Small intestine (tissue), 7 donors: Measurements from ENCODE around the gene MYH16. TPM values are rescaled to one million over a fixed set of nuclear protein-coding genes. Genes with fewer than 3 reads are reported as not detected.

Source experiments
- DNase-seq, 2 donors: peaks; one replicate each; pipeline versions ENCODE4 v3.0.0 to v3.0.0-alpha.2; 2013
- FAIRE-seq: peaks from 2 replicates; lab custom pipeline; 2012; peaks lifted over from hg19 to GRCh38; lab: Jason Lieb, UNC
- H3K27ac ChIP-seq, 3 donors: one replicate each; pipeline ENCODE4 v1.5.1; 2013; ENCODE audit warnings: low read length in 2 of 3, mild to moderate bottlenecking in 2 of 3, control low read depth in 1 of 3, inconsistent platforms in 1 of 3, low read depth in 1 of 3, moderate library complexity in 1 of 3
- H3K27me3 ChIP-seq, 3 donors: one replicate each; pipeline ENCODE4 v1.6.1; 2013; ENCODE audit warnings: low read length in 3 of 3, inconsistent platforms in 1 of 3; ENCODE audit not compliant: control insufficient read depth in 3 of 3, insufficient read depth in 3 of 3
- H3K36me3 ChIP-seq, 3 donors: one replicate each; pipeline ENCODE4 v1.6.1; 2013; ENCODE audit warnings: low read length in 3 of 3, inconsistent platforms in 1 of 3, low read depth in 1 of 3, mild to moderate bottlenecking in 1 of 3, moderate library complexity in 1 of 3; ENCODE audit not compliant: control insufficient read depth in 3 of 3, insufficient read depth in 2 of 3
- H3K4me1 ChIP-seq, 3 donors: one replicate each; pipeline ENCODE4 v1.6.1; 2013; ENCODE audit warnings: low read length in 2 of 3, inconsistent platforms in 1 of 3, low read depth in 1 of 3, mild to moderate bottlenecking in 1 of 3, moderate library complexity in 1 of 3; ENCODE audit not compliant: control insufficient read depth in 3 of 3, insufficient read depth in 2 of 3
- H3K4me3 ChIP-seq, 3 donors: one replicate each; pipeline ENCODE4 v1.5.1; 2013; ENCODE audit warnings: low read length in 3 of 3, control low read depth in 1 of 3, inconsistent platforms in 1 of 3, low read depth in 1 of 3, mild to moderate bottlenecking in 1 of 3, moderate library complexity in 1 of 3
- H3K9me3 ChIP-seq, 2 donors: one replicate each; pipeline ENCODE4 v1.6.1; 2013; ENCODE audit warnings: low read depth in 1 of 2, low read length in 1 of 2; ENCODE audit not compliant: control insufficient read depth in 2 of 2, insufficient read depth in 1 of 2
- WGBS, 3 donors: extraction: QIAGEN DNeasy Blood & Tissue Kit; methylation state at CpG; one replicate each; pipeline ENCODE4 v1.1.7; 2013; 5-methylcytosine and 5-hydroxymethylcytosine counted together
- polyA plus RNA-seq, 4 donors: library from polyadenylated mRNA; stranded (reverse) in 3 of 4; unstranded in 1 of 4; fragments of 200-250 nt in 3 of 4; fragments of 120-200 nt in 1 of 4; gene quantifications; one replicate each; pipeline versions ENCODE4 v1.2.1 to v1.2.3, GENCODE V29; 2013
- donor health status: healthy with polysubstance abuse.
- donor health status: control.
- donor health status: control.
- donor health status: Bipolar disorder and iron deficiency.
- donor health status: healthy.

Gene MYH16
- polyA plus RNA-seq, 4 donors = 0.01 to 0.07 TPM; not detected in 2

- Histone ChIP-seq H3K9me3 (peaks cover 0 to 2% of the 10 kb centered on the region in 2 donors), H3K27ac (no peak overlapping the region), H3K36me3 (no peaks in the 10 kb centered on the region), H3K4me3 (no peak overlapping the region), H3K27me3 (no peaks in the 10 kb centered on the region), H3K4me1 (no peaks in the 10 kb centered on the region)
- no peak for DNase-seq
- no peak for FAIRE-seq
- WGBS, 3 donors = 67 to 73% (median 67%) methylated on average over 9 of the region's 9 CpGs
Measured at GRCh38 chr7:99253369-99253768, 19.3 kb upstream of the MYH16 start.

- no peaks in the 10 kb centered on the region for H3K27me3 ChIP-seq
- H3K36me3 ChIP-seq = no peaks in the 10 kb centered on the region
- 47 to 85% (median 55%) methylated on average over 2 of the region's 2 CpGs for WGBS, 3 donors
- H3K27ac ChIP-seq = no peak overlapping the region
- no peak for FAIRE-seq
- H3K4me1 ChIP-seq = no peaks in the 10 kb centered on the region
- H3K9me3 ChIP-seq = peaks cover 0 to 3% of the 10 kb centered on the region in 2 donors
- no peak for DNase-seq
- no peak overlapping the region for H3K4me3 ChIP-seq
Measured at GRCh38 chr7:99254390-99254789, 18.2 kb upstream of the MYH16 start.

- Histone ChIP-seq H3K4me1 (no peaks in the 10 kb centered on the region), H3K27me3 (no peaks in the 10 kb centered on the region), H3K4me3 (no peak overlapping the region), H3K27ac (no peak overlapping the region), H3K36me3 (no peaks in the 10 kb centered on the region), H3K9me3 (peaks cover 0 to 3% of the 10 kb centered on the region in 2 donors)
- FAIRE-seq (no peak), DNase-seq (no peak)
- 56 to 82% (median 74%) methylated on average over 4 of the region's 4 CpGs for WGBS, 3 donors
Measured at GRCh38 chr7:99255463-99255862, 17.2 kb upstream of the MYH16 start.

GRCh38 chr7:99257065-99257464 is 15.6 kb upstream of the MYH16 start:
- H3K9me3 ChIP-seq = peaks cover 0 to 3% of the 10 kb centered on the region in 2 donors
- no peak overlapping the region for H3K4me3 ChIP-seq
- H3K4me1 ChIP-seq = no peaks in the 10 kb centered on the region
- no peaks in the 10 kb centered on the region for H3K27me3 ChIP-seq
- DNase-seq (no peak), FAIRE-seq (no peak)
- no peaks in the 10 kb centered on the region for H3K36me3 ChIP-seq
- 88 to 90% (median 89%) methylated on average over 10 of the region's 10 CpGs for WGBS, 3 donors
- H3K27ac ChIP-seq = no peak overlapping the region

GRCh38 chr7:99257675-99258074 is 15.0 kb upstream of the MYH16 start:
- no peaks in the 10 kb centered on the region for H3K4me1 ChIP-seq
- no peak overlapping the region for H3K27ac ChIP-seq
- no peak overlapping the region for H3K4me3 ChIP-seq
- no peaks in the 10 kb centered on the region for H3K36me3 ChIP-seq
- 93 to 95% (median 93%) methylated on average over 7 of the region's 7 CpGs for WGBS, 3 donors
- DNase-seq (no peak), FAIRE-seq (no peak)
- H3K27me3 ChIP-seq = no peaks in the 10 kb centered on the region
- peaks cover 0 to 3% of the 10 kb centered on the region in 2 donors for H3K9me3 ChIP-seq

- no peak overlapping the region for H3K27ac ChIP-seq
- H3K9me3 ChIP-seq = peaks cover 0 to 3% of the 10 kb centered on the region in 2 donors
- DNase-seq (no peak), FAIRE-seq (no peak)
- H3K27me3 ChIP-seq = no peaks in the 10 kb centered on the region
- H3K36me3 ChIP-seq = no peaks in the 10 kb centered on the region
- H3K4me1 ChIP-seq = no peaks in the 10 kb centered on the region
- no peak overlapping the region for H3K4me3 ChIP-seq
- WGBS, 3 donors = 51 to 67% (median 55%) methylated on average over 2 of the region's 2 CpGs
Measured at GRCh38 chr7:99258501-99258900, 14.1 kb upstream of the MYH16 start.

GRCh38 chr7:99260395-99260794 is 12.2 kb upstream of the MYH16 start:
- Histone ChIP-seq H3K9me3 (peaks cover 0 to 3% of the 10 kb centered on the region in 2 donors), H3K27me3 (no peaks in the 10 kb centered on the region), H3K36me3 (no peaks in the 10 kb centered on the region), H3K4me1 (no peaks in the 10 kb centered on the region), H3K27ac (no peak overlapping the region), H3K4me3 (no peak overlapping the region)
- FAIRE-seq (no peak), DNase-seq (no peak)
- 94 to 100% (median 94%) methylated on average over 1 of the region's 1 CpG for WGBS, 3 donors

- H3K27me3 ChIP-seq = peaks cover 0 to 5% (median 0%) of the 10 kb centered on the region in 3 donors
- DNase-seq = no peak
- WGBS, 3 donors = 60 to 72% (median 71%) methylated on average over 6 of the region's 6 CpGs
- H3K4me1 ChIP-seq = no peaks in the 10 kb centered on the region
- H3K36me3 ChIP-seq = no peaks in the 10 kb centered on the region
- H3K4me3 ChIP-seq = no peak overlapping the region
- H3K27ac ChIP-seq = no peak overlapping the region
- H3K9me3 ChIP-seq = peaks cover 0 to 3% of the 10 kb centered on the region in 2 donors
- no peak for FAIRE-seq
Measured at GRCh38 chr7:99261646-99262045, 11.0 kb upstream of the MYH16 start.

GRCh38 chr7:99265848-99266480 is 6.7 kb upstream of the MYH16 start:
- WGBS, 3 donors = 70 to 78% (median 73%) methylated on average over 4 of the region's 4 CpGs
- Histone ChIP-seq H3K27me3 (peaks cover 0 to 7% (median 0%) of the 10 kb centered on the region in 3 donors), H3K27ac (no peak overlapping the region), H3K9me3 (no peaks in the 10 kb centered on the region), H3K4me3 (no peak overlapping the region), H3K4me1 (no peaks in the 10 kb centered on the region), H3K36me3 (no peaks in the 10 kb centered on the region)
- FAIRE-seq (no peak), DNase-seq (no peak)
